PFSK-1 (cell line): Measurements from ENCODE around the gene DYNC1LI1.

Experiments used
- FOXP2 ChIP-seq: optimal IDR thresholded peaks from 2 replicates; pipeline ENCODE3; 2011; ENCODE audit warnings: borderline replicate concordance, control low read depth, inconsistent platforms; ENCODE audit not compliant: insufficient read depth; ENCODE audit errors: extremely low read length, extremely low read depth
- POLR2AphosphoS5 ChIP-seq: IDR thresholded peaks from 2 replicates; pipeline ENCODE4 v1.6.1; 2012; ENCODE audit warnings: low read depth, mild to moderate bottlenecking, control low read depth, low read length, moderate library complexity
- SIN3A ChIP-seq: IDR thresholded peaks from 2 replicates; pipeline ENCODE4 v1.6.1; 2012; ENCODE audit warnings: mild to moderate bottlenecking, low read length, moderate library complexity, borderline replicate concordance; ENCODE audit not compliant: insufficient read depth
- TAF1 ChIP-seq: IDR thresholded peaks from 2 replicates; pipeline ENCODE4 v1.6.1; 2012; ENCODE audit warnings: low read length, control low read depth, borderline replicate concordance; ENCODE audit not compliant: insufficient read depth
- TF ChIP-seq, protein P1 (sequence below), 2 experiments: IDR thresholded peaks; 2 replicates each; pipeline versions ENCODE4 v1.6.1 to v1.8.0; 2011 to 2012; ENCODE audit warnings: low read depth in 2 of 2, low read length in 2 of 2, control low read depth in 1 of 2, inconsistent platforms in 1 of 2, mild to moderate bottlenecking in 1 of 2, moderate library complexity in 1 of 2; ENCODE audit not compliant: insufficient read depth in 1 of 2

The DYNC1LI1 gene

DNA sequence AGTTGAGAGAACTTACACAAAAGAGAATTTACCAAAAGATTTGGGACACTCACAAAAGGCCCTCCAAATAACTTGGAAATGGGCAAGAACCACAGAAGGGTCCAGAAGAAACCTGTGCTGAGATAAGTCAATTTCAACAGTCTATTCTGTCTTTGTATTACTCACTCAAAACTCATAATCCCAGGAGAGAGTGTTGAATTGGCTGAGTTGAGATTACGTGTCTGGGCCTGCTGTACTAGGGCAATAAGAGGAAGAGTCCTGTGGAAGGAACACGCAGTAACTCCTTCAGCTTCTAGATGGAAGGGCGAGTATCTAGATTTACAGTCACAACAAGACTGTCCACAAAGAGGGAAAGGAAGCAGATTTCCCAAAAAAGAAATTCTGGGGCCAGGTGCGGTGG lies 42.5 kb upstream of the DYNC1LI1 start:
- TF ChIP-seq TAF1 (no peak), FOXP2 (no peak), POLR2AphosphoS5 (no peak), SIN3A (no peak)
- TF ChIP-seq, protein P1, sequence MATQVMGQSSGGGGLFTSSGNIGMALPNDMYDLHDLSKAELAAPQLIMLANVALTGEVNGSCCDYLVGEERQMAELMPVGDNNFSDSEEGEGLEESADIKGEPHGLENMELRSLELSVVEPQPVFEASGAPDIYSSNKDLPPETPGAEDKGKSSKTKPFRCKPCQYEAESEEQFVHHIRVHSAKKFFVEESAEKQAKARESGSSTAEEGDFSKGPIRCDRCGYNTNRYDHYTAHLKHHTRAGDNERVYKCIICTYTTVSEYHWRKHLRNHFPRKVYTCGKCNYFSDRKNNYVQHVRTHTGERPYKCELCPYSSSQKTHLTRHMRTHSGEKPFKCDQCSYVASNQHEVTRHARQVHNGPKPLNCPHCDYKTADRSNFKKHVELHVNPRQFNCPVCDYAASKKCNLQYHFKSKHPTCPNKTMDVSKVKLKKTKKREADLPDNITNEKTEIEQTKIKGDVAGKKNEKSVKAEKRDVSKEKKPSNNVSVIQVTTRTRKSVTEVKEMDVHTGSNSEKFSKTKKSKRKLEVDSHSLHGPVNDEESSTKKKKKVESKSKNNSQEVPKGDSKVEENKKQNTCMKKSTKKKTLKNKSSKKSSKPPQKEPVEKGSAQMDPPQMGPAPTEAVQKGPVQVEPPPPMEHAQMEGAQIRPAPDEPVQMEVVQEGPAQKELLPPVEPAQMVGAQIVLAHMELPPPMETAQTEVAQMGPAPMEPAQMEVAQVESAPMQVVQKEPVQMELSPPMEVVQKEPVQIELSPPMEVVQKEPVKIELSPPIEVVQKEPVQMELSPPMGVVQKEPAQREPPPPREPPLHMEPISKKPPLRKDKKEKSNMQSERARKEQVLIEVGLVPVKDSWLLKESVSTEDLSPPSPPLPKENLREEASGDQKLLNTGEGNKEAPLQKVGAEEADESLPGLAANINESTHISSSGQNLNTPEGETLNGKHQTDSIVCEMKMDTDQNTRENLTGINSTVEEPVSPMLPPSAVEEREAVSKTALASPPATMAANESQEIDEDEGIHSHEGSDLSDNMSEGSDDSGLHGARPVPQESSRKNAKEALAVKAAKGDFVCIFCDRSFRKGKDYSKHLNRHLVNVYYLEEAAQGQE (IDR thresholded peaks at IDR 0.05; ENCODE audit: insufficient read depth in 1 of 2, low read depth in 2 of 2, low read length in 2 of 2) = no peak

DNA sequence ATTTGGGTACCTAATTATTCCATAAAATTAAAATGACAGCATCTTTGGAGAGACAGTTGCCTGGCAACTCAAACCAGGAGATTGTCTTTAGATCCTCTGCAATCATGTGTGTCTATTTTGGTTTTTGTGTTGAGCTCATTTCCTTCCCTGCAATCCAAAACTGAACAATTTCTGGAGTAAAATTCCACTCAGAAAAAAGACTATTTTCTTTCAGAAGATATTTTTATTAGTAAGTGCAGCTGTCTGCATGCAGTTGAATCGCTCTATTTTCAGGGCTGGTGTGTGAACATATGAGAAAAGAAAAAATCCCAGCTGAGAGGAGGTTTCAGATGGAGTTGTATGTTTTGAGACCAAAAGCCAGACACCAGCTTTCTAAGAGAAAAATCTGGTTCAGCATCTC lies 41.9 kb upstream of the DYNC1LI1 start:
- no peak for TF ChIP-seq FOXP2
- TF ChIP-seq, protein P1 (IDR thresholded peaks at IDR 0.05; ENCODE audit: insufficient read depth in 1 of 2, low read depth in 2 of 2, low read length in 2 of 2) = no peak
- no peak for TF ChIP-seq SIN3A
- TF ChIP-seq POLR2AphosphoS5 = no peak
- no peak for TF ChIP-seq TAF1

DNA sequence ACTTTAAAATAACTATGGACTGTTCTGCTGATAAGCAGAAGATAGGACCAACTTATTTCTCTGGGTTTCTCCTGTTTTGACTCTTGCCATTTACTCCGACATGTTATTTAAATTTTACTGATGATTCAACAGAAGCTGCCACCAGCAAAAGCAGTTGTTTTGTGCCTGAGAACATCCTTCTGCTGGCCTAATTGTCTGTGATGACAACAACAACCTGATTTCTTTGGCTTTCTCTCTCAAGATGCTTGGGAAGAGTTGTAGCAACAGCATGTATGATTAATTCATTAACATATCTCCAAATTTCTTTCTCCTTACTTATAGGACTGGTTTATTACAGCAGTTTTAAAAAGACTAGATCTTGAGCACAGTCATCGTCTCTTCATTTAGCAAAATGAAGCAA lies 36.9 kb upstream of the DYNC1LI1 start:
- TF ChIP-seq FOXP2 = no peak
- TF ChIP-seq, protein P1 (IDR thresholded peaks at IDR 0.05; ENCODE audit: insufficient read depth in 1 of 2, low read depth in 2 of 2, low read length in 2 of 2) = no peak
- no peak for TF ChIP-seq SIN3A
- TF ChIP-seq POLR2AphosphoS5 = no peak
- TF ChIP-seq TAF1 = no peak

DNA sequence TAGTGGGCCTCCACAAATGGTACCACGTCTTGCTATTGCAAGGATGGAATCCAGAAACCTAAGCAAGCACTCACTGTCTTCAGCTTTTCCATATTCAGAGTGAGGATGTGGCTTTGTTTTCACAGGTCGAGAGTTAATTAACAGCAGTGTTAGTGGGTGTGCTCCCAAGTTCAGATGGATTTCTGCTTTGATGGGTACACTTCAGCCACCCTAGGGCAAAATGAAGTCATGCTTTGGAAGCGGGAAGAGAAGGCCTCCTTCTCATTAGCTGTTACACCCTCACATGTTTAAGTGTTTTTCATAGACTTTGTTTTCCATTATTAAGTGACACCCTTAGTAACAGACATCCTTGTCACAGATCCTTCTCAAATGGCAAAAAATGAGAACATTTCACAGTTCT lies 36.3 kb upstream of the DYNC1LI1 start:
- TF ChIP-seq, protein P1 (IDR thresholded peaks at IDR 0.05; ENCODE audit: insufficient read depth in 1 of 2, low read depth in 2 of 2, low read length in 2 of 2) = no peak
- TF ChIP-seq POLR2AphosphoS5 (no peak), TAF1 (no peak), SIN3A (no peak), FOXP2 (no peak)

DNA sequence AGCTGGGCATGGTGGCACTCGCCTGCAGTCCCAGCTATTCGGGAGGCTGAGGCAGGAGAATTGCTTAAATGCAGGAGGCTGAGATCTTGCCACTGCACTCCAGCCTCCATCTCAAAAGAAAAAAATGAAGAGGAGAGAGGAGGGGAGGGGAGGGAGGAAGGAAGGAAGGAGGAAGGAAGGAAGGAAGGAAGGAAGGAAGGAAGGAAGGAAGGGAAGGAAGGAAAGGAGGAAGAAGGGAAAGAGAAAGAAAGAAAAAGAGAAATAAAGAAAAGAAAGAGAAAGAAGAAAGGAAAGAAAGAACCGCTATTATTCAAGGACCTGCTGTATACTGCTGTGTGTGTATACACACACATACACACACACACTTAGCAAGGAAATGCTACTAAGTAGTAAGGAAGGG lies 35.6 kb upstream of the DYNC1LI1 start:
- TF ChIP-seq POLR2AphosphoS5 (no peak), SIN3A (no peak), TAF1 (no peak)
